Lower leg skin (tissue), 4 donors: ENCODE data around the gene JMJD1C. TPM values are rescaled to one million over a fixed set of nuclear protein-coding genes. Genes with fewer than 3 reads are reported as not detected.

Source experiments
- DNase-seq, 2 donors: peaks; one replicate each; pipeline ENCODE4 v3.0.0-alpha.2; 2019; ENCODE audit warnings: low spot score in 2 of 2
- H3K4me3 ChIP-seq: fragments of 200-600 bp; sonication (generic); 2 replicates; pipeline ENCODE4 v1.5.1; 2017; ENCODE audit warnings: mild to moderate bottlenecking, low read depth; ENCODE audit not compliant: poor library complexity, severe bottlenecking
- POLR2A ChIP-seq, 2 donors: fragments of 450-650 bp; IDR thresholded peaks; one replicate each; pipeline ENCODE4 v1.6.1; 2016 to 2017; ENCODE audit warnings: antibody characterized with exemption in 2 of 2, mild to moderate bottlenecking in 1 of 2, moderate library complexity in 1 of 2
- WGBS, 2 donors: methylation state at CpG; one replicate each; pipeline ENCODE4 v1.1.5; 2018; 5-methylcytosine and 5-hydroxymethylcytosine counted together
- intact Hi-C: fragments of 100-400 bp; cut with DNase I; formaldehyde crosslinking; loops from one replicate; pipeline ENCODE4 v1.15.0; 2023; ENCODE audit warnings: low total_unique reads
- total RNA-seq, 4 donors: library from RNA; depleted of rRNA; stranded (reverse); fragments of >200 nt; gene quantifications; one replicate each; pipeline ENCODE4 v1.1.0, GENCODE V29; 2016
- TF ChIP-seq, protein P1 (sequence below), 3 donors: fragments of 450-650 bp; IDR thresholded peaks; one replicate each; pipeline ENCODE4 v1.5.1; 2016; ENCODE audit warnings: antibody characterized with exemption in 3 of 3, mild to moderate bottlenecking in 3 of 3, moderate library complexity in 2 of 3

Gene JMJD1C
- total RNA-seq, 4 donors from 2014 or later, result 82.0 to 92.5 (median 84.9) TPM

DNA sequence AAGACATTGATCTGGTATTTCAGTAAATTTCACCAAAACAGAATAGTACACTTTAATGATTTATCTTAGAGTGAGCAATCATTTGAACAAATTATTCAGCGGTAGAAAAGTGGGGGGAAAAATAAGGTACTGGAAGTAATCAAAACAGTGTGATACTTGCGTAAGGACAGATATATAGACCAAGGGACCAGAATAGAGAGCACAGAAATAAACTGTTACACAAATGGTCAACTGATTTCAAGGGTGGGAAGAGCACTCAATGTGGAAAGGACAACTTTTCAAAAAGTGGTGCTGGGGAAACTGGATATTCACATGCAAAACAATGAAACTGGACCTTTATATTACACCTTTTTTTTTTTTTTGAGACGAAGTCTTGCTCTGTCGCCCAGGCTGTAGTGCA, 212.7 kb downstream of the JMJD1C start:
- TF ChIP-seq, protein P1, sequence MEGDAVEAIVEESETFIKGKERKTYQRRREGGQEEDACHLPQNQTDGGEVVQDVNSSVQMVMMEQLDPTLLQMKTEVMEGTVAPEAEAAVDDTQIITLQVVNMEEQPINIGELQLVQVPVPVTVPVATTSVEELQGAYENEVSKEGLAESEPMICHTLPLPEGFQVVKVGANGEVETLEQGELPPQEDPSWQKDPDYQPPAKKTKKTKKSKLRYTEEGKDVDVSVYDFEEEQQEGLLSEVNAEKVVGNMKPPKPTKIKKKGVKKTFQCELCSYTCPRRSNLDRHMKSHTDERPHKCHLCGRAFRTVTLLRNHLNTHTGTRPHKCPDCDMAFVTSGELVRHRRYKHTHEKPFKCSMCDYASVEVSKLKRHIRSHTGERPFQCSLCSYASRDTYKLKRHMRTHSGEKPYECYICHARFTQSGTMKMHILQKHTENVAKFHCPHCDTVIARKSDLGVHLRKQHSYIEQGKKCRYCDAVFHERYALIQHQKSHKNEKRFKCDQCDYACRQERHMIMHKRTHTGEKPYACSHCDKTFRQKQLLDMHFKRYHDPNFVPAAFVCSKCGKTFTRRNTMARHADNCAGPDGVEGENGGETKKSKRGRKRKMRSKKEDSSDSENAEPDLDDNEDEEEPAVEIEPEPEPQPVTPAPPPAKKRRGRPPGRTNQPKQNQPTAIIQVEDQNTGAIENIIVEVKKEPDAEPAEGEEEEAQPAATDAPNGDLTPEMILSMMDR (IDR thresholded peaks at IDR 0.05), result no peak
- no peak for TF ChIP-seq POLR2A (IDR thresholded peaks at IDR 0.05)
- intact Hi-C loops, result no loop called here
- no peak overlapping the region for H3K4me3 ChIP-seq
- DNase-seq, result no peak
- 90 to 94% methylated on average over 4 of the region's 4 CpGs for whole genome bisulfite sequencing, 2 donors

DNA sequence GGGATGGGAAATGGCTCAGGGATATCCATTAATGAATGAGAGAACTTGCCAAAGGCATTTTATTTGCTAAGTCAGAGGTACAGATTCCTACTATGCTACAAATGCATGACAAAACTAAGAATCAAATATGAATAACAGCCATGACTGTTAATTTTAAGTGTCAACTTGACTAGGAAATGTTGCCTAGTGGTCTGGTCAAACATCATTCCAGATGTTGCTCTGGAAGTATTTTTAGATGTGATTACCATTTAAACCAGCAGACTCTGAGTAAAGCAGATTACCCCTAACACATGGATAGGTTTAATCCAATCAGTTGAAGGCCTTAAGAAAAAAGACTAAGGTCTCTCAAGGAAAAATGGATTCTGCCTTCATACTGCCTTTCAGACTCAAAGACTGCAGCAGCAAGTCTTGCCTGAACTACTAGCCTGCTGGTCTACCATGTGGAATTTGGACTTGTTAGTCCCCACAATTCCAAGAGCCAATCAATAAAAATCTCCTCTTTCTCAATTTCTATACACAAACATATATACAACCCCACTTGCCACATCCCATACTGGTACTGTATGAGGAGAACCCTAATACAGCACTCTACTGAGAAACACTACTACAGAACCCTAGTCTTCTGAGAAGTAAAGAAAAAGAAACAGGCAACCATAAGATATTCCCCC, 213.5 kb downstream of the JMJD1C start:
- intact Hi-C loops, result no loop called here
- DNase-seq, result no peak
- TF ChIP-seq, protein P1 (IDR thresholded peaks at IDR 0.05), result no peak
- no peak for TF ChIP-seq POLR2A (IDR thresholded peaks at IDR 0.05)
- H3K4me3 ChIP-seq, result no peak overlapping the region

DNA sequence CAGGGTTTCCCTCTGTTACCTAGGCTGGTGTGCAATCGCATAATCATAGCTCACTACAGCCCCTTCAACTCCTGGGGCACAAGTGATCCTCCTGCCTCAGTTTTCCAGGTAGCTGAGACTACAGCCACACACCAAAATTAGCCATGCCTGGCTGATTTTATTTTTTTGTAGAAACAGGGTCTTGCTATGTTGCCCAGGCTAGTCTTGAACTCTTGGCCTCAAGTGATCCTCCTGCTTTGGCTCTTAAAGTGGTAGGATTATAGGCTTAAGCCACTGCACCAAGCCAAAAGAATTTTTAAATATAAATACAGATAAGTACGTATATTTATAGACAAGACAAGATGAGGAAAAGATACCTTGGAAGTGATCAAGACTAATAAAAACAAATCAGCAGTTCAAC, 215.7 kb downstream of the JMJD1C start:
- DNase-seq, result no peak
- 80 to 88% methylated on average over 2 of the region's 2 CpGs for WGBS, 2 donors
- no peak overlapping the region for H3K4me3 ChIP-seq
- intact Hi-C loops, result no loop called here
- TF ChIP-seq, protein P1 (IDR thresholded peaks at IDR 0.05), result no peak
- no peak for TF ChIP-seq POLR2A (IDR thresholded peaks at IDR 0.05)

DNA sequence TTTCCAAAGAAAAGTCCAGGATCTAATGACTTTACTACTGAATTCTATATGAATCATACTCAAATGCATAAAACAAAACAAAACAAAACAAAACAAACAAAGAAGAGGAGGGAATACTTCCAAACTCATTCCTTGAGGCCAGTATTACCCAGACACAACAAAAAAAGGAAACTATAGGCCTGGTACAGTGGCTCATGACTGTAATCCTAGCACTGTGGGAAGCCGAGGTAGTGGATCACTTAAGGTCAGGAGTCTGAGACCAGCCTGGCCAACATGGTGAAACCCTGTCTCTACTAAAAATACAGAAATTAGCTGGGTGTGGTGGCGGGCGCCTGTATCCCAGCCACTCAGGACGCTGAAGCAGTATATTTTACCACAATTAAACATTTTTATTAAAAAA, 218.0 kb downstream of the JMJD1C start:
- DNase-seq, result no peak
- no peak overlapping the region for H3K4me3 ChIP-seq
- TF ChIP-seq POLR2A (IDR thresholded peaks at IDR 0.05), result no peak
- TF ChIP-seq, protein P1 (IDR thresholded peaks at IDR 0.05), result no peak
- intact Hi-C loops, result no loop called here
- WGBS, 2 donors, result 91 to 94% methylated on average over 4 of the region's 4 CpGs

- TF ChIP-seq, protein P1 (IDR thresholded peaks at IDR 0.05), result no peak
- no peak for TF ChIP-seq POLR2A (IDR thresholded peaks at IDR 0.05)
- intact Hi-C loops, result no loop called here
- no peak for DNase-seq
- 92 to 97% methylated on average over 3 of the region's 3 CpGs for WGBS, 2 donors
- H3K4me3 ChIP-seq, result no peak overlapping the region
These were observed 219.4 kb downstream of the JMJD1C start for GRCh38 chr10:63246356-63246755.

- 58 to 70% methylated on average over 2 of the region's 2 CpGs for WGBS, 2 donors
- no peak overlapping the region for H3K4me3 ChIP-seq
- TF ChIP-seq, protein P1 (IDR thresholded peaks at IDR 0.05), result no peak
- no peak for TF ChIP-seq POLR2A (IDR thresholded peaks at IDR 0.05)
- no peak for DNase-seq
- intact Hi-C loops, result no loop called here
These were observed 223.9 kb downstream of the JMJD1C start for GRCh38 chr10:63241841-63242281.
